Gastrocnemius medialis (tissue), 4 donors: ENCODE results near the gene CLSTN2. TPM values are rescaled to one million over a fixed set of nuclear protein-coding genes. Genes with fewer than 3 reads are reported as not detected.

Source experiments
- ATAC-seq, 2 donors: fragments of 150-250 bp; one replicate each; pipeline ENCODE4 v1.9.1; 2016
- DNase-seq, 2 donors: peaks; one replicate each; pipeline ENCODE4 v3.0.0-alpha.2; 2019
- H3K27ac ChIP-seq, 4 donors: fragments of 200-600 bp; sonication (generic); 1 replicate in 1 of 4; 2 replicates in 3 of 4; pipeline ENCODE4 v1.5.1; 2016 to 2018; ENCODE audit warnings: mild to moderate bottlenecking in 2 of 4, moderate library complexity in 1 of 4
- H3K27me3 ChIP-seq, 3 donors: fragments of 200-600 bp; sonication (generic) in 2 of 3; 1 replicate in 1 of 3; 2 replicates in 2 of 3; pipeline versions ENCODE4 v1.5.1 to v1.6.0; 2016 to 2019; ENCODE audit warnings: mild to moderate bottlenecking in 1 of 3, moderate library complexity in 1 of 3
- H3K36me3 ChIP-seq, 2 donors: fragments of 200-600 bp; sonication (generic) in 1 of 2; one replicate each; pipeline ENCODE4 v1.5.1; 2017 to 2018
- H3K4me1 ChIP-seq, 2 donors: fragments of 200-600 bp; sonication (generic) in 1 of 2; one replicate each; pipeline ENCODE4 v1.5.1; 2016 to 2017; ENCODE audit warnings: mild to moderate bottlenecking in 2 of 2
- H3K4me3 ChIP-seq, 4 donors: fragments of 200-600 bp; sonication (generic) in 3 of 4; 1 replicate in 1 of 4; 2 replicates in 3 of 4; pipeline ENCODE4 v1.5.1; 2016 to 2019; ENCODE audit warnings: mild to moderate bottlenecking in 2 of 4
- H3K9me3 ChIP-seq, 3 donors: fragments of 200-600 bp; sonication (generic) in 2 of 3; 1 replicate in 1 of 3; 2 replicates in 2 of 3; pipeline ENCODE4 v1.5.1; 2016 to 2019
- CTCF ChIP-seq, 5 experiments: fragments of 450-650 bp in 3 of 5; fragments of 200-600 bp in 2 of 5; sonication (generic) in 2 of 5; IDR thresholded peaks in 4 of 5; conservative IDR thresholded peaks in 1 of 5; 1 replicate in 4 of 5; 2 replicates in 1 of 5; pipeline ENCODE4 v1.5.1; 2016 to 2019; ENCODE audit warnings: antibody characterized with exemption in 5 of 5, mild to moderate bottlenecking in 3 of 5, moderate library complexity in 3 of 5
- POLR2A ChIP-seq, 2 donors: fragments of 450-650 bp; IDR thresholded peaks; one replicate each; pipeline ENCODE4 v1.6.1; 2017; ENCODE audit warnings: antibody characterized with exemption in 2 of 2, mild to moderate bottlenecking in 2 of 2, moderate library complexity in 2 of 2
- in situ Hi-C, 4 donors: fragments of 200-750 bp; cut with MboI; loops; one replicate each; pipeline versions ENCODE4 v1.15.0 to v1.8.0; 2017; ENCODE audit warnings: low sequenced_read_pairs in 4 of 4
- intact Hi-C: fragments of 100-400 bp; cut with DNase I; formaldehyde crosslinking; loops from one replicate; pipeline ENCODE4 v1.15.1; 2023; ENCODE audit warnings: low total_unique reads
- total RNA-seq, 4 donors: library from RNA; depleted of rRNA; stranded (reverse); fragments of >200 nt; gene quantifications; one replicate each; pipeline versions ENCODE4 v1.1.0 to v1.2.3, GENCODE V29; 2016

The CLSTN2 gene
- total RNA-seq, 4 donors from 2014 or later = 1.1 to 4.9 (median 4.0) TPM

- intact Hi-C loops = no loop called here
- ATAC-seq (no peak), DNase-seq (no peak)
- in situ Hi-C loops = no loop called here
- Histone ChIP-seq H3K27ac (no peak overlapping the region), H3K4me3 (no peak overlapping the region), H3K9me3 (no peaks in the 10 kb centered on the region), H3K36me3 (no peaks in the 10 kb centered on the region), H3K27me3 (no peaks in the 10 kb centered on the region), H3K4me1 (peaks cover 0 to 3% of the 10 kb centered on the region in 2 donors)
- TF ChIP-seq CTCF (IDR thresholded peaks at IDR 0.05 in 4 of 5, conservative IDR thresholded peaks at IDR 0.05 in 1 of 5) = no peak
- no peak for TF ChIP-seq POLR2A (IDR thresholded peaks at IDR 0.05)
Measured at GRCh38 chr3:140268610-140269009, 333.6 kb downstream of the CLSTN2 start.

- Histone ChIP-seq H3K4me3 (no peak overlapping the region), H3K27ac (no peak overlapping the region), H3K4me1 (peaks cover 0 to 3% of the 10 kb centered on the region in 2 donors), H3K27me3 (no peaks in the 10 kb centered on the region), H3K36me3 (no peaks in the 10 kb centered on the region), H3K9me3 (no peaks in the 10 kb centered on the region)
- intact Hi-C loops (no loop called here), in situ Hi-C loops (no loop called here)
- DNase-seq (no peak), ATAC-seq (no peak)
- no peak for TF ChIP-seq CTCF (IDR thresholded peaks at IDR 0.05 in 4 of 5, conservative IDR thresholded peaks at IDR 0.05 in 1 of 5)
- no peak for TF ChIP-seq POLR2A (IDR thresholded peaks at IDR 0.05)
Measured at GRCh38 chr3:140270329-140270728, 335.3 kb downstream of the CLSTN2 start.

- ATAC-seq = no peak
Measured at GRCh38 chr3:140273542-140274195, 338.7 kb downstream of the CLSTN2 start.

GRCh38 chr3:140274429-140274828 is 339.4 kb downstream of the CLSTN2 start:
- Histone ChIP-seq H3K27me3 (no peaks in the 10 kb centered on the region), H3K9me3 (no peaks in the 10 kb centered on the region), H3K36me3 (no peaks in the 10 kb centered on the region), H3K4me1 (no peaks in the 10 kb centered on the region), H3K27ac (no peak overlapping the region), H3K4me3 (no peak overlapping the region)
- intact Hi-C loops (no loop called here), in situ Hi-C loops (no loop called here)
- DNase-seq (no peak), ATAC-seq (no peak)
- TF ChIP-seq POLR2A (IDR thresholded peaks at IDR 0.05) = no peak
- no peak for TF ChIP-seq CTCF (IDR thresholded peaks at IDR 0.05 in 4 of 5, conservative IDR thresholded peaks at IDR 0.05 in 1 of 5)

More at GRCh38 chr3:140273542-140274195, 338.7 kb downstream of the CLSTN2 start:
- Histone ChIP-seq H3K4me1 (no peaks in the 10 kb centered on the region), H3K27ac (no peak overlapping the region), H3K9me3 (no peaks in the 10 kb centered on the region), H3K27me3 (no peaks in the 10 kb centered on the region), H3K36me3 (no peaks in the 10 kb centered on the region), H3K4me3 (no peak overlapping the region)
- TF ChIP-seq CTCF (IDR thresholded peaks at IDR 0.05 in 4 of 5, conservative IDR thresholded peaks at IDR 0.05 in 1 of 5) (no peak), POLR2A (IDR thresholded peaks at IDR 0.05) (no peak)
- intact Hi-C loops (no loop called here), in situ Hi-C loops (no loop called here)
- DNase-seq = no peak

- Histone ChIP-seq H3K4me3 (no peak overlapping the region), H3K36me3 (no peaks in the 10 kb centered on the region), H3K27ac (no peak overlapping the region), H3K9me3 (no peaks in the 10 kb centered on the region), H3K4me1 (no peaks in the 10 kb centered on the region), H3K27me3 (no peaks in the 10 kb centered on the region)
- in situ Hi-C loops = no loop called here
- intact Hi-C loops = no loop called here
- DNase-seq (no peak), ATAC-seq (no peak)
- TF ChIP-seq CTCF (IDR thresholded peaks at IDR 0.05 in 4 of 5, conservative IDR thresholded peaks at IDR 0.05 in 1 of 5) (no peak), POLR2A (IDR thresholded peaks at IDR 0.05) (no peak)
Measured at GRCh38 chr3:140276703-140277102, 341.7 kb downstream of the CLSTN2 start.
